ENCODE measurements around the gene RBPMS2.

The RBPMS2 gene

GRCh38 chr15:64754663-64755426 is 20.5 kb downstream of the RBPMS2 start:
- DNase-seq (ENCODE audit: low read depth) = no peak
- no peak overlapping the region for H3K4me3 ChIP-seq (replicated peaks; ENCODE audit: low read depth, low read length)
- TF ChIP-seq CTCF (IDR thresholded peaks at IDR 0.05; ENCODE audit: low read length, missing control alignments) = no peak

- H3K4me3 ChIP-seq (replicated peaks; ENCODE audit: low read depth, low read length) = no peak overlapping the region
- TF ChIP-seq CTCF (IDR thresholded peaks at IDR 0.05; ENCODE audit: low read length, missing control alignments) = no peak
- no peak for DNase-seq (ENCODE audit: low read depth)
Observed at GRCh38 chr15:64753480-64754185, 21.8 kb downstream of the RBPMS2 start.

GRCh38 chr15:64751464-64751863 is 23.9 kb downstream of the RBPMS2 start:
- no peak for DNase-seq (ENCODE audit: low read depth)

GRCh38 chr15:64749999-64750657 is 25.3 kb downstream of the RBPMS2 start:
- peak; percentile 23 for TF ChIP-seq CTCF (IDR thresholded peaks at IDR 0.05; ENCODE audit: low read length, missing control alignments)
- peak; percentile 39 for DNase-seq (ENCODE audit: low read depth)

More at GRCh38 chr15:64751464-64751863, 23.9 kb downstream of the RBPMS2 start:
- H3K4me3 ChIP-seq (replicated peaks; ENCODE audit: low read depth, low read length) = no peak overlapping the region
- no peak for TF ChIP-seq CTCF (IDR thresholded peaks at IDR 0.05; ENCODE audit: low read length, missing control alignments)

GRCh38 chr15:64749167-64749566 is 26.2 kb downstream of the RBPMS2 start:
- TF ChIP-seq CTCF (IDR thresholded peaks at IDR 0.05; ENCODE audit: low read length, missing control alignments) = no peak
- no peak overlapping the region for H3K4me3 ChIP-seq (replicated peaks; ENCODE audit: low read depth, low read length)
- DNase-seq (ENCODE audit: low read depth) = peak; percentile 25

More at GRCh38 chr15:64749999-64750657, 25.3 kb downstream of the RBPMS2 start:
- H3K4me3 ChIP-seq (replicated peaks; ENCODE audit: low read depth, low read length) = no peak overlapping the region

- TF ChIP-seq CTCF (IDR thresholded peaks at IDR 0.05; ENCODE audit: low read length, missing control alignments) = no peak
- H3K4me3 ChIP-seq (replicated peaks; ENCODE audit: low read depth, low read length) = no peak overlapping the region
- no peak for DNase-seq (ENCODE audit: low read depth)
Observed at GRCh38 chr15:64748251-64748650, 27.1 kb downstream of the RBPMS2 start.

Data from fibroblast of pulmonary artery (primary cell).